ENCODE data around the gene OR4F15.

- TF ChIP-seq CTCF (conservative IDR thresholded peaks at IDR 0.05 in 1 of 2, IDR thresholded peaks at IDR 0.05 in 1 of 2; ENCODE audit: extremely low read depth in 1 of 2, insufficient read depth in 1 of 2, low read depth in 1 of 2, low read length in 2 of 2) (no peak), EZH2 (IDR thresholded peaks at IDR 0.05; ENCODE audit: borderline replicate concordance, low read length) (no peak)
Observed at GRCh38 chr15:101803676-101804075, 8.3 kb upstream of the OR4F15 start.

All from mammary epithelial cell (primary cell).